Mammary epithelial cell (primary cell): ENCODE measurements around the gene SAMD4B.

Experiments used
- CTCF ChIP-seq, 2 donors: IDR thresholded peaks in 1 of 2; conservative IDR thresholded peaks in 1 of 2; 2 replicates each; pipeline ENCODE4 v1.5.1; 2011 to 2012; ENCODE audit warnings: inconsistent platforms in 2 of 2, low read length in 2 of 2, mild to moderate bottlenecking in 2 of 2, control low read depth in 1 of 2, low read depth in 1 of 2; ENCODE audit not compliant: insufficient read depth in 1 of 2; ENCODE audit errors: extremely low read depth in 1 of 2
- EZH2 ChIP-seq: IDR thresholded peaks from 2 replicates; pipeline ENCODE4 v1.6.1; 2012; ENCODE audit warnings: low read length, inconsistent platforms, borderline replicate concordance

GRCh38 chr19:39369200-39369599, 27.0 kb downstream of the SAMD4B start:
- TF ChIP-seq CTCF (conservative IDR thresholded peaks at IDR 0.05 in 1 of 2, IDR thresholded peaks at IDR 0.05 in 1 of 2; ENCODE audit: extremely low read depth in 1 of 2, insufficient read depth in 1 of 2, low read depth in 1 of 2, low read length in 2 of 2) (no peak), EZH2 (no peak)
